Measurements from ENCODE around the gene FPR1. TPM values are rescaled to one million over a fixed set of nuclear protein-coding genes. Genes with fewer than 3 reads are reported as not detected.

Gene FPR1
- total and polyA plus RNA-seq, 2 of the 8 experiments (the other 6 are each of a cell fraction or from before 2014, with no cell fraction given) = 0.11 TPM; not detected in 1

DNA sequence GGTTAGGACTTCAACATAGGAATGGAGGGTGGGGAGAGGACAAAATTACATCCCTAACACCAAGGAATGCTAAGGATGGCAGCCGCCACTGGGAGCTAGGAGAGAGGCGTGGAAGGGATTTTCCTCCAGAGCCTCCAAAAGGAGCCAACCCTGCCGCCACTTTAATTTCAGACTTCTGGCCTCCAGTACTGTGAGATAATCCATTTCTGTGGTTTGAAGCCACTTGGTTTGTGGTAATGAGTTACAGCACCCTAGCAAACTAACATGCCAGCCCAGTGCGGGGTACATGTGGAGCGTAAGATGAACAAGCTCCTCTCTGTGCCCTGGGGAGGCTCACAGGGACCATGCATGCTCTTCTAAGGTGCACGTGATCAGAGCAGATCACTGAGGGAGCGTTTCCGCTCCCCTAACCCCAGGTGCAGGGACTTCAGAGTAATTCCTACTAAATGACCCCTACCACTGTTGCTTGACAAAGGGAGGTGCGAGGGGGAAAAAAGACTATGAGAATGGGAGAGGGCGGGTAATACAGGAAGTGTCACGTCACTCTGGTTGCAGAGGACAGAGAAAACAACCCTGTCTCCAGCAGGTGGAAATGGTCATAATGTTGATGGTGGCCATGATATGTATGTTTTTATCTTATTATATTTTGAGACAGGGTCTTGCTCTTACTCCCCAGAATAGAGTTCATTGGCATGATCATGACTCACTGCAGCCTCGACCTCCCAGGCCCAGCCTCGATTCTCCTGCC is 12.0 kb downstream of the FPR1 start:
- FAIRE-seq (no peak), DNase-seq (ENCODE audit: low read depth in 1 of 2, low spot score in 2 of 2) (no peak)
- TF ChIP-seq POLR2A (IDR thresholded peaks at IDR 0.05; ENCODE audit: control extremely low read depth in 1 of 2, low read depth in 2 of 2, low read length in 2 of 2) = no peak
- Histone ChIP-seq H2BK15ac (ENCODE audit: low read length) (no peak overlapping the region), H3K9me3 (ENCODE audit: insufficient read depth in 2 of 2, low read depth in 1 of 2, low read length in 1 of 2) (no peaks in the 10 kb centered on the region), H2AFZ (ENCODE audit: low read length) (no peak overlapping the region), H4K20me1 (replicated peaks in 1 of 2; ENCODE audit: control insufficient read depth in 1 of 2, insufficient read depth in 2 of 2, low read length in 2 of 2) (no peaks in the 10 kb centered on the region), H2AK5ac (ENCODE audit: low read depth, low read length) (no peak overlapping the region), H2BK12ac (ENCODE audit: low read depth, low read length) (no peak overlapping the region), H3K79me1 (ENCODE audit: low read depth, low read length) (no peaks in the 10 kb centered on the region), H3K27ac (ENCODE audit: low read depth, low read length) (no peak overlapping the region), H3K4me3 (ENCODE audit: extremely low read depth in 1 of 4, insufficient read depth in 2 of 4, low read depth in 3 of 4, low read length in 4 of 4) (no peak overlapping the region), H4K8ac (ENCODE audit: extremely low read depth, insufficient read depth, low read length) (no peak overlapping the region), H3K4me1 (replicated peaks in 1 of 4; ENCODE audit: control insufficient read depth in 3 of 4, insufficient read depth in 4 of 4, low read length in 3 of 4) (no peaks in the 10 kb centered on the region), H4K91ac (replicated peaks; ENCODE audit: insufficient read length, low read length) (no peak overlapping the region), H3K27me3 (replicated peaks in 1 of 4; ENCODE audit: control insufficient read depth in 3 of 4, extremely low read depth in 1 of 4, insufficient read depth in 3 of 4, low read length in 3 of 4) (no peaks in the 10 kb centered on the region), H3K4ac (replicated peaks; ENCODE audit: insufficient read length, low read depth, low read length) (no peak overlapping the region), H3K23me2 (ENCODE audit: low read depth, low read length) (no peaks in the 10 kb centered on the region), H3K36me3 (ENCODE audit: control insufficient read depth in 2 of 4, insufficient read depth in 4 of 4, low read length in 3 of 4) (no peaks in the 10 kb centered on the region), H3K18ac (ENCODE audit: extremely low read depth, low read length) (no peak overlapping the region), H3K23ac (ENCODE audit: insufficient read length) (no peak overlapping the region), H3K79me2 (ENCODE audit: control insufficient read depth in 1 of 2, insufficient read depth in 2 of 2, low read length in 2 of 2) (no peaks in the 10 kb centered on the region), H3K9ac (replicated peaks in 1 of 4; ENCODE audit: extremely low read depth in 1 of 4, low read depth in 3 of 4, low read length in 3 of 4) (no peak overlapping the region), H2BK5ac (ENCODE audit: low read depth, low read length) (no peak overlapping the region), H3K56ac (replicated peaks; ENCODE audit: insufficient read length, low read depth, low read length) (no peak overlapping the region), H4K5ac (ENCODE audit: insufficient read length, low read depth, low read length) (no peak overlapping the region), H3K4me2 (ENCODE audit: insufficient read depth in 1 of 2, low read depth in 2 of 2, low read length in 2 of 2) (no peak overlapping the region), H2BK120ac (replicated peaks; ENCODE audit: low read depth, low read length) (no peak overlapping the region), H3K14ac (ENCODE audit: insufficient read length) (no peak overlapping the region), H2BK20ac (ENCODE audit: low read length) (no peak overlapping the region)
- 75% methylated on average over 13 of the region's 13 CpGs; no CpG with 5 or more reads in 1 of the 2 experiments for WGBS, 2 experiments (ENCODE audit: extremely low coverage in 1 of 2, insufficient coverage in 1 of 2, insufficient read length in 1 of 2, insufficient replicate concordance in 2 of 2, low coverage in 1 of 2, low lambda C conversion rate in 2 of 2, missing lambda C conversion rate in 1 of 2)
- POLR2A ChIA-PET (ENCODE audit: partially characterized antibody) = no interaction called here
- CTCF ChIA-PET (ENCODE audit: partially characterized antibody) = interaction anchor here (1.0 kb wide), 1 partner anchor 1558 kb away, joined by 3 read pairs; no protein-coding TSS in a partner anchor
